Lower leg skin (tissue), 3 donors: ENCODE data around the gene PPARG.

Experiments used
- POLR2A ChIP-seq, 2 donors: fragments of 450-650 bp; IDR thresholded peaks; one replicate each; pipeline ENCODE4 v1.6.1; 2016 to 2017; ENCODE audit warnings: antibody characterized with exemption in 2 of 2, mild to moderate bottlenecking in 1 of 2, moderate library complexity in 1 of 2
- TF ChIP-seq, protein P1 (sequence below), 3 donors: fragments of 450-650 bp; IDR thresholded peaks; one replicate each; pipeline ENCODE4 v1.5.1; 2016; ENCODE audit warnings: antibody characterized with exemption in 3 of 3, mild to moderate bottlenecking in 3 of 3, moderate library complexity in 2 of 3

DNA sequence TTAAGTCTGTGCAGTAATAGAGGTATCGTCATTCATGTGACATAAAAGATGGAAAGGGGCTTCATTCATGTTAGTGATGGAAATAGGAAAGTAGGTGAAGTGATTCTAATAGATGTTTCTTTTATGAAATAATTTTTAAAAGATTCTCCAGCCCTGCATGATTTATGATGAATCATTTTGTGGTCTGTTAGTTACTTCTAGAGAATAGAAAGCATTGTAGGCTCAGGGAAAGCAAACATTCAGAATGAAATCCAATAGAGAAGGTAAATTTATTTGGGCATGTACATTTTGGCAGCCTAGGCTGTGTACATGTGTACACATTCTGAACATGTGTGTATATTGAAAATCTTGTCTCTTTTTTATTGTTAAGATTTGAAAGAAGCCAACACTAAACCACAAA, 23.1 kb downstream of the PPARG start:
- TF ChIP-seq POLR2A (IDR thresholded peaks at IDR 0.05), result no peak
- TF ChIP-seq, protein P1, sequence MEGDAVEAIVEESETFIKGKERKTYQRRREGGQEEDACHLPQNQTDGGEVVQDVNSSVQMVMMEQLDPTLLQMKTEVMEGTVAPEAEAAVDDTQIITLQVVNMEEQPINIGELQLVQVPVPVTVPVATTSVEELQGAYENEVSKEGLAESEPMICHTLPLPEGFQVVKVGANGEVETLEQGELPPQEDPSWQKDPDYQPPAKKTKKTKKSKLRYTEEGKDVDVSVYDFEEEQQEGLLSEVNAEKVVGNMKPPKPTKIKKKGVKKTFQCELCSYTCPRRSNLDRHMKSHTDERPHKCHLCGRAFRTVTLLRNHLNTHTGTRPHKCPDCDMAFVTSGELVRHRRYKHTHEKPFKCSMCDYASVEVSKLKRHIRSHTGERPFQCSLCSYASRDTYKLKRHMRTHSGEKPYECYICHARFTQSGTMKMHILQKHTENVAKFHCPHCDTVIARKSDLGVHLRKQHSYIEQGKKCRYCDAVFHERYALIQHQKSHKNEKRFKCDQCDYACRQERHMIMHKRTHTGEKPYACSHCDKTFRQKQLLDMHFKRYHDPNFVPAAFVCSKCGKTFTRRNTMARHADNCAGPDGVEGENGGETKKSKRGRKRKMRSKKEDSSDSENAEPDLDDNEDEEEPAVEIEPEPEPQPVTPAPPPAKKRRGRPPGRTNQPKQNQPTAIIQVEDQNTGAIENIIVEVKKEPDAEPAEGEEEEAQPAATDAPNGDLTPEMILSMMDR (IDR thresholded peaks at IDR 0.05), result no peak
